Left ventricle myocardium inferior (tissue), 1 donor: ENCODE measurements around the gene FBXO10. TPM values are rescaled to one million over a fixed set of nuclear protein-coding genes. Genes with fewer than 3 reads are reported as not detected.

Experiments used
- DNase-seq: peaks from one replicate; pipeline ENCODE4 v3.0.0-alpha.2; 2020
- H3K27ac ChIP-seq: fragments of 200-600 bp; replicated peaks from 2 replicates; pipeline ENCODE4 v1.8.0; 2021
- H3K27me3 ChIP-seq: fragments of 200-600 bp; 2 replicates; pipeline ENCODE4 v1.8.0; 2021; ENCODE audit warnings: low read depth
- H3K36me3 ChIP-seq: fragments of 200-600 bp; 2 replicates; pipeline ENCODE4 v1.8.0; 2021
- H3K4me1 ChIP-seq: fragments of 200-600 bp; 2 replicates; pipeline ENCODE4 v1.8.0; 2021
- H3K4me3 ChIP-seq: fragments of 200-600 bp; 2 replicates; pipeline ENCODE4 v1.8.0; 2021; ENCODE audit warnings: mild to moderate bottlenecking, moderate library complexity
- H3K9me3 ChIP-seq: fragments of 200-600 bp; replicated peaks from 2 replicates; pipeline ENCODE4 v1.8.0; 2021
- CTCF ChIP-seq: fragments of 200-600 bp; IDR thresholded peaks from 2 replicates; pipeline ENCODE4 v1.8.0; 2021; ENCODE audit warnings: antibody characterized with exemption, mild to moderate bottlenecking, borderline replicate concordance
- intact Hi-C: fragments of 100-400 bp; cut with micrococcal nuclease; formaldehyde crosslinking; loops from one replicate; pipeline ENCODE4 v1.11.0; 2022
- total RNA-seq: library from RNA; stranded (reverse); fragmentation: NEBNext Ultra II Directional; extraction: Animal tissue kit (Norgen Biotek cat#: 25700); gene quantifications from one replicate; pipeline ENCODE4 v1.2.1, GENCODE V29; 2021
- donor health status: DM: no; HTN: yes; CAD: no; lungs with severe emphysema.

Gene FBXO10
- total RNA-seq, 1 donor from 2014 or later: 6.7 TPM

GRCh38 chr9:37523916-37524315 is 52.3 kb downstream of the FBXO10 start:
- peaks cover 87% of the 10 kb centered on the region for H3K36me3 ChIP-seq
- H3K9me3 ChIP-seq: no peaks in the 10 kb centered on the region
- H3K27me3 ChIP-seq: no peaks in the 10 kb centered on the region
- no peak for DNase-seq
- H3K4me1 ChIP-seq: no peaks in the 10 kb centered on the region
- no peak for TF ChIP-seq CTCF
- intact Hi-C loops: no loop called here
- H3K27ac ChIP-seq: no peak overlapping the region
- H3K4me3 ChIP-seq: no peak overlapping the region

GRCh38 chr9:37522971-37523370 is 53.2 kb downstream of the FBXO10 start:
- H3K4me1 ChIP-seq: no peaks in the 10 kb centered on the region
- TF ChIP-seq CTCF: no peak
- intact Hi-C loops: no loop called here
- H3K27me3 ChIP-seq: no peaks in the 10 kb centered on the region
- H3K27ac ChIP-seq: no peak overlapping the region
- peaks cover 84% of the 10 kb centered on the region for H3K36me3 ChIP-seq
- no peaks in the 10 kb centered on the region for H3K9me3 ChIP-seq
- no peak for DNase-seq
- no peak overlapping the region for H3K4me3 ChIP-seq

GRCh38 chr9:37521111-37521510 is 55.1 kb downstream of the FBXO10 start:
- DNase-seq: no peak
- Histone ChIP-seq H3K27me3 (no peaks in the 10 kb centered on the region), H3K4me1 (no peaks in the 10 kb centered on the region), H3K36me3 (peaks cover 76% of the 10 kb centered on the region), H3K27ac (no peak overlapping the region), H3K4me3 (no peak overlapping the region), H3K9me3 (no peaks in the 10 kb centered on the region)
- TF ChIP-seq CTCF: no peak
- intact Hi-C loops: no loop called here

- no peaks in the 10 kb centered on the region for H3K4me1 ChIP-seq
- H3K27ac ChIP-seq: no peak overlapping the region
- H3K9me3 ChIP-seq: no peaks in the 10 kb centered on the region
- no peak overlapping the region for H3K4me3 ChIP-seq
- H3K36me3 ChIP-seq: peaks cover 74% of the 10 kb centered on the region
- DNase-seq: no peak
- TF ChIP-seq CTCF: no peak
- intact Hi-C loops: no loop called here
- H3K27me3 ChIP-seq: no peaks in the 10 kb centered on the region
Measured at GRCh38 chr9:37520641-37521040, 55.5 kb downstream of the FBXO10 start.

- Histone ChIP-seq H3K9me3 (no peaks in the 10 kb centered on the region), H3K36me3 (peaks cover 57% of the 10 kb centered on the region), H3K27me3 (no peaks in the 10 kb centered on the region), H3K27ac (no peak overlapping the region), H3K4me3 (no peak overlapping the region), H3K4me1 (no peaks in the 10 kb centered on the region)
- no peak for DNase-seq
- intact Hi-C loops: no loop called here
- TF ChIP-seq CTCF: no peak
Measured at GRCh38 chr9:37517923-37518322, 58.3 kb downstream of the FBXO10 start.
